ENCODE results near the gene KDM1B.

KDM1B gene

DNA sequence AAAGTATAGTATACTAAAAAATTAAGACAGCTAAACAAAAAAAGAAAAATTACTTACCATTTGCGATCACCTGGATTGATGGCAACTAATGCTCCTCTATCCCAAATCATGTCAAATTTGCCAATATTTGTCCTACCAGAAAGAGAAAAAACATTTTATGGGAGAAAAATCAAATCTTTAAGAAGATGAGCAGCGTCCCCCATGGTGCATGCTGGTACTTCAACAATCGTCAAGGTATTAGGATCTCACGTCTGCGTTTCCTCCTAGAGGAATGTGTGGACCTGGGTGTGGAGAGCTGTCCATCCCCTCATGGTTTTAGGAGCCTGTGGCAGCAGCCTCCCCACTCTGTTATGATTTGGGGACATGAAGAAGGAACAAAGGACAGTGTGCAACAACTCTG is 16.3 kb upstream of the KDM1B start:
- H3K27me3 ChIP-seq (ENCODE audit: insufficient read depth, poor library complexity, severe bottlenecking): no peaks in the 10 kb centered on the region
- no peak overlapping the region for H3K4me3 ChIP-seq (ENCODE audit: severe bottlenecking)
- ATAC-seq (ENCODE audit: low read depth) (no peak), DNase-seq (ENCODE audit: low spot score) (no peak)
- TF ChIP-seq, protein P1, sequence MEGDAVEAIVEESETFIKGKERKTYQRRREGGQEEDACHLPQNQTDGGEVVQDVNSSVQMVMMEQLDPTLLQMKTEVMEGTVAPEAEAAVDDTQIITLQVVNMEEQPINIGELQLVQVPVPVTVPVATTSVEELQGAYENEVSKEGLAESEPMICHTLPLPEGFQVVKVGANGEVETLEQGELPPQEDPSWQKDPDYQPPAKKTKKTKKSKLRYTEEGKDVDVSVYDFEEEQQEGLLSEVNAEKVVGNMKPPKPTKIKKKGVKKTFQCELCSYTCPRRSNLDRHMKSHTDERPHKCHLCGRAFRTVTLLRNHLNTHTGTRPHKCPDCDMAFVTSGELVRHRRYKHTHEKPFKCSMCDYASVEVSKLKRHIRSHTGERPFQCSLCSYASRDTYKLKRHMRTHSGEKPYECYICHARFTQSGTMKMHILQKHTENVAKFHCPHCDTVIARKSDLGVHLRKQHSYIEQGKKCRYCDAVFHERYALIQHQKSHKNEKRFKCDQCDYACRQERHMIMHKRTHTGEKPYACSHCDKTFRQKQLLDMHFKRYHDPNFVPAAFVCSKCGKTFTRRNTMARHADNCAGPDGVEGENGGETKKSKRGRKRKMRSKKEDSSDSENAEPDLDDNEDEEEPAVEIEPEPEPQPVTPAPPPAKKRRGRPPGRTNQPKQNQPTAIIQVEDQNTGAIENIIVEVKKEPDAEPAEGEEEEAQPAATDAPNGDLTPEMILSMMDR (IDR thresholded peaks at IDR 0.05; ENCODE audit: poor library complexity, severe bottlenecking): no peak
- peaks cover 13% of the 10 kb centered on the region for H3K36me3 ChIP-seq (ENCODE audit: low read depth)
- H3K27ac ChIP-seq (ENCODE audit: poor library complexity, severe bottlenecking): no peak overlapping the region
- H3K9me3 ChIP-seq (ENCODE audit: severe bottlenecking): no peaks in the 10 kb centered on the region
- no peaks in the 10 kb centered on the region for H3K4me1 ChIP-seq (ENCODE audit: insufficient read depth, poor library complexity, severe bottlenecking)

DNA sequence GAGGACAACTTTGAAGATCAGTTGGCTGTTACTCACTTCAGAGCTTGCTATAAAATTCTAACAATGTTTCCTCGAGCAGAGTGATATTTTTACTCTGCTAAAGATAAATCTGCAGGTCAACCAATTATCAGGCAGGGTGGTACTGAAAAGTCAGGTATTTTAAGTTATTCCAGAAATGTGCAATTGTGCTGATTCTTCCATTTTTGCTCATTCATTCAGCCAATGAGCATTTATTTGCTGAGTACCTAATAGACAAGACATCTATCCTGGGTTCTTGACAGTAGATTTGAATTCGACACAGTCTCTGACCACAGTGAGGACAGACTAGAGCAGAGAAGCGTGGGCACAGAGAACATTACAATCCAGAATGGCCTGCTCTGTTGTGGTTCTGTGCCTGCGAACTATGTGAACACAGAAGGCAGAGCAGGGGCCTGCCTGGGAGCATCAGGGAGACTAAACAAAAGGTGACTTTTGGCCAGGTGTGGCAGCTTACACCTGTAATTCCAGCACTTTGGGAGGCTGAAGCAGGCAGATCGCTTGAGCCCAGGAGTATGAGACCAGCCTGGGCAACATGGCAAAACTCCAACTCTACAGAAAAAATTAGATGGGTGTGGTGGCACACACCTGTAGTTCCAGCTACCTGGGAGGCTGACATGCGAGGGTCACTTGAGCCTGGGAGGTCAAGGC is 15.1 kb upstream of the KDM1B start:
- no peaks in the 10 kb centered on the region for H3K9me3 ChIP-seq (ENCODE audit: severe bottlenecking)
- peaks cover 13% of the 10 kb centered on the region for H3K36me3 ChIP-seq (ENCODE audit: low read depth)
- TF ChIP-seq, protein P1 (IDR thresholded peaks at IDR 0.05; ENCODE audit: poor library complexity, severe bottlenecking): no peak
- H3K27ac ChIP-seq (ENCODE audit: poor library complexity, severe bottlenecking): no peak overlapping the region
- no peaks in the 10 kb centered on the region for H3K27me3 ChIP-seq (ENCODE audit: insufficient read depth, poor library complexity, severe bottlenecking)
- no peak overlapping the region for H3K4me3 ChIP-seq (ENCODE audit: severe bottlenecking)
- no peaks in the 10 kb centered on the region for H3K4me1 ChIP-seq (ENCODE audit: insufficient read depth, poor library complexity, severe bottlenecking)
- ATAC-seq (ENCODE audit: low read depth): no peak
- no peak for DNase-seq (ENCODE audit: low spot score)

DNA sequence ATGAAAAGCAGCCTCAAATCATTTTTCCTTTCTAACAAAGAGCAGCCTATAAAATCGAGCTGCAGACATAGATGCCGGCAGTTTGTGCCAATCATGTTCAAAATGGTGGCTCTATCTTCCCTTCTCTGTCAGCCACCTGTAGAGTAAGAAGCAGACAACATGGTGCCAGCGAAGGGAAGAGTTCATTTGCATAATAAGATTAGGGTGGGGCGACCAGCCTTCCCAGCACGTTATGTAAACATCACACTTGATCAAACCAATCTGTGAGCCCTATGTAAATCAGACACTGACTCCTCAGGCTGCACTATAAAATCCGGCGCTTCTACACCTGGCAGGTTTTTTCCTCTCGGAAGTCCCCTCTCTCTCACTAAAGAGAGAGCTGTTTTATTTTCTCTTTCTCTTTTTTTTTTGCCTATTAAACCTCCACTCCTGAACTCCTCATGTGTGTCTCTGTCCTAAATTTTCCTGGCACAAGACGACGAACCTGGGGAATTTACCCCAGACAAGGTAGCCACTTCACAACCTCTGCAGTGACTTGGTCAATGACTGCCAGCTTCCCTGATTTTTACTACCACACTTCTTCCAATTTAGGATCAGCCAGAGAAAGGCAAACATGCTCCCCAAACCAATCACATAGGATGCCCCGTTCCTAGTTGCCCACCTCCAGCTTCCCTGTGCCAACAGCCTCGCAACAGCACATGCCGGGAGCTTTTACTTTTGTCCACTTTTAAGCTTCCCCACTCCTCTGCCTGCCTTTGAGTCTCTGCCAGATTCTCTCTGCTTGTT is 13.2 kb upstream of the KDM1B start:
- H3K9me3 ChIP-seq (ENCODE audit: severe bottlenecking): no peaks in the 10 kb centered on the region
- ATAC-seq (ENCODE audit: low read depth): no peak
- H3K4me1 ChIP-seq (ENCODE audit: insufficient read depth, poor library complexity, severe bottlenecking): peaks cover 2% of the 10 kb centered on the region
- H3K4me3 ChIP-seq (ENCODE audit: severe bottlenecking): no peak overlapping the region
- peaks cover 13% of the 10 kb centered on the region for H3K36me3 ChIP-seq (ENCODE audit: low read depth)
- no peak for DNase-seq (ENCODE audit: low spot score)
- TF ChIP-seq, protein P1 (IDR thresholded peaks at IDR 0.05; ENCODE audit: poor library complexity, severe bottlenecking): no peak
- H3K27me3 ChIP-seq (ENCODE audit: insufficient read depth, poor library complexity, severe bottlenecking): no peaks in the 10 kb centered on the region
- H3K27ac ChIP-seq (ENCODE audit: poor library complexity, severe bottlenecking): no peak overlapping the region

DNA sequence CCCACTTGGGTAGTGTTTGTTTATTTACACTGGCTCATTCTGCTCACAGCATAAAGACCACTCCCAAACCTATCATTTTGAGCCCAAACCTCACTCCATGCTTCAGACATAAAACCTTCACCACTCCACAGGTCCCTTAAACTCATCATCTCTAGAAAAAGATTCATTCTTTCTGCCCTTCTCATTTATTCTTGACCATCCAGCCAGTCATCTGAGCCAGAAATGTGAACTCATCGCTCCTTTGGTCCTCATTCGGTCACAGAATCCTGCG is 12.7 kb upstream of the KDM1B start:
- no peak overlapping the region for H3K27ac ChIP-seq (ENCODE audit: poor library complexity, severe bottlenecking)
- no peaks in the 10 kb centered on the region for H3K27me3 ChIP-seq (ENCODE audit: insufficient read depth, poor library complexity, severe bottlenecking)
- peaks cover 8% of the 10 kb centered on the region for H3K4me1 ChIP-seq (ENCODE audit: insufficient read depth, poor library complexity, severe bottlenecking)
- H3K4me3 ChIP-seq (ENCODE audit: severe bottlenecking): no peak overlapping the region
- DNase-seq (ENCODE audit: low spot score) (no peak), ATAC-seq (ENCODE audit: low read depth) (no peak)
- peaks cover 16% of the 10 kb centered on the region for H3K36me3 ChIP-seq (ENCODE audit: low read depth)
- TF ChIP-seq, protein P1 (IDR thresholded peaks at IDR 0.05; ENCODE audit: poor library complexity, severe bottlenecking): no peak
- H3K9me3 ChIP-seq (ENCODE audit: severe bottlenecking): no peaks in the 10 kb centered on the region

DNA sequence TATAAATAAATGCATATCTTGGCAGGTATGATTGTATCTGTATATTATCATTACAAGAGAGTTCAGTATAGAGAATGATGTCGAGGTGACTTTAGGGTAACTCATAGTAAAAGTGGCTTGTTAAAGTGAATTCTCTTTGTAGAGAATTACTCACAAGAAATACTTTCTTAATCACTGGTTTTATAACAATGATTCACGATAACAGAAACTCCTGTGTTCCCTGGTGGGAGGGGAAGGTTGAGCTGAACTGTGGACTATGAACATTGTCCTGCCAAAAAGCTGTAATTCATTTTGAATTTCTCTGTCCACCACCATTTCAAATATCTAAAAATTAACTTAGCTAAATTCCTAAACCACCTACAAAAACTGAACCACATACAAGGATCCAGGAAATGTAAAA is 8.1 kb upstream of the KDM1B start:
- H3K9me3 ChIP-seq (ENCODE audit: severe bottlenecking): no peaks in the 10 kb centered on the region
- no peaks in the 10 kb centered on the region for H3K27me3 ChIP-seq (ENCODE audit: insufficient read depth, poor library complexity, severe bottlenecking)
- peak overlapping the region; percentile 55 for H3K27ac ChIP-seq (ENCODE audit: poor library complexity, severe bottlenecking)
- peak; percentile 79 for ATAC-seq (ENCODE audit: low read depth)
- H3K36me3 ChIP-seq (ENCODE audit: low read depth): peaks cover 21% of the 10 kb centered on the region
- no peak overlapping the region for H3K4me3 ChIP-seq (ENCODE audit: severe bottlenecking)
- TF ChIP-seq, protein P1 (IDR thresholded peaks at IDR 0.05; ENCODE audit: poor library complexity, severe bottlenecking): no peak
- DNase-seq (ENCODE audit: low spot score): no peak
- peaks cover 18% of the 10 kb centered on the region for H3K4me1 ChIP-seq (ENCODE audit: insufficient read depth, poor library complexity, severe bottlenecking)

Data from RWPE2 (cell line).